ENCODE data around the gene PTPN11. TPM values are rescaled to one million over a fixed set of nuclear protein-coding genes. Genes with fewer than 3 reads are reported as not detected.
"Not testable (repeated sequence)": the region's sequence is repeated elsewhere in the genome, so short reads cannot be mapped to it uniquely, and the experiment has no call there.

Gene PTPN11
- total RNA-seq, 2 donors from 2014 or later: 61.0 to 61.3 TPM

DNA sequence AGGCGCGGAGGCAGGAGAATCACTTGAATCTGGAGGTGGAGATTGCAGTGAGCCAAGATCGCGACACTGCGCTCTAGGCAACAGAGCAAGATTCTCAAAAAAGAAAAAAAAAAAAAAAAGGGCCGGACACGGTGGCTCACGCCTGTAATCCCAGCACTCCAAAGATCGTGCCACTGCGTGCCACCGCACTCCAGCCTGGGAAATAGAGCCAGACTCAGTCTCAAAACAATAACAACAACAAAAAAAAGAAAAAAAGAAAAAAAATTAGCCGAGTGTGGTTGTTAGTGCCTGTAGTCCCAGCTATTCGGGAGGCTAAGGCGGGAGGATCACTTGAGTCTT lies 8.9 kb upstream of the PTPN11 start:
- peak overlapping the region in 1 of 2 donors; percentile 53 for H3K4me3 ChIP-seq
- 95% methylated on average over 14 of the region's 14 CpGs for WGBS

GRCh38 chr12:112413855-112414625 lies 4.7 kb upstream of the PTPN11 start:
- TF ChIP-seq POLR2A (IDR thresholded peaks at IDR 0.05) (no peak), POLR2AphosphoS5 (IDR thresholded peaks at IDR 0.05) (no peak)
- TF ChIP-seq, protein P1, sequence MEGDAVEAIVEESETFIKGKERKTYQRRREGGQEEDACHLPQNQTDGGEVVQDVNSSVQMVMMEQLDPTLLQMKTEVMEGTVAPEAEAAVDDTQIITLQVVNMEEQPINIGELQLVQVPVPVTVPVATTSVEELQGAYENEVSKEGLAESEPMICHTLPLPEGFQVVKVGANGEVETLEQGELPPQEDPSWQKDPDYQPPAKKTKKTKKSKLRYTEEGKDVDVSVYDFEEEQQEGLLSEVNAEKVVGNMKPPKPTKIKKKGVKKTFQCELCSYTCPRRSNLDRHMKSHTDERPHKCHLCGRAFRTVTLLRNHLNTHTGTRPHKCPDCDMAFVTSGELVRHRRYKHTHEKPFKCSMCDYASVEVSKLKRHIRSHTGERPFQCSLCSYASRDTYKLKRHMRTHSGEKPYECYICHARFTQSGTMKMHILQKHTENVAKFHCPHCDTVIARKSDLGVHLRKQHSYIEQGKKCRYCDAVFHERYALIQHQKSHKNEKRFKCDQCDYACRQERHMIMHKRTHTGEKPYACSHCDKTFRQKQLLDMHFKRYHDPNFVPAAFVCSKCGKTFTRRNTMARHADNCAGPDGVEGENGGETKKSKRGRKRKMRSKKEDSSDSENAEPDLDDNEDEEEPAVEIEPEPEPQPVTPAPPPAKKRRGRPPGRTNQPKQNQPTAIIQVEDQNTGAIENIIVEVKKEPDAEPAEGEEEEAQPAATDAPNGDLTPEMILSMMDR (IDR thresholded peaks at IDR 0.05): no peak
- Histone ChIP-seq H3K36me3 (no peaks in the 10 kb centered on the region), H3K27ac (no peak overlapping the region), H3K9me3 (no peaks in the 10 kb centered on the region), H3K4me3 (no peak overlapping the region), H3K4me1 (replicated peaks) (no peaks in the 10 kb centered on the region), H3K27me3 (replicated peaks; ENCODE audit: insufficient read depth) (no peaks in the 10 kb centered on the region)
- intact Hi-C loops (cut with DNase I): no loop called here
- no peak for DNase-seq (ENCODE audit: low spot score)
- WGBS: 65% methylated on average over 2 of the region's 2 CpGs

More for the DNA sequence above, 8.9 kb upstream of the PTPN11 start:
- H3K9me3 ChIP-seq: no peaks in the 10 kb centered on the region
- DNase-seq (ENCODE audit: low spot score): no peak
- TF ChIP-seq, protein P1 (IDR thresholded peaks at IDR 0.05): no peak
- TF ChIP-seq POLR2AphosphoS5 (IDR thresholded peaks at IDR 0.05) (no peak), POLR2A (IDR thresholded peaks at IDR 0.05) (no peak)
- H3K36me3 ChIP-seq: peaks cover 4 to 15% of the 10 kb centered on the region in 2 donors
- no peaks in the 10 kb centered on the region for H3K4me1 ChIP-seq (replicated peaks)
- no peaks in the 10 kb centered on the region for H3K27me3 ChIP-seq (replicated peaks; ENCODE audit: insufficient read depth)
- H3K27ac ChIP-seq: no peak overlapping the region
- intact Hi-C loops (cut with DNase I): no loop called here

DNA sequence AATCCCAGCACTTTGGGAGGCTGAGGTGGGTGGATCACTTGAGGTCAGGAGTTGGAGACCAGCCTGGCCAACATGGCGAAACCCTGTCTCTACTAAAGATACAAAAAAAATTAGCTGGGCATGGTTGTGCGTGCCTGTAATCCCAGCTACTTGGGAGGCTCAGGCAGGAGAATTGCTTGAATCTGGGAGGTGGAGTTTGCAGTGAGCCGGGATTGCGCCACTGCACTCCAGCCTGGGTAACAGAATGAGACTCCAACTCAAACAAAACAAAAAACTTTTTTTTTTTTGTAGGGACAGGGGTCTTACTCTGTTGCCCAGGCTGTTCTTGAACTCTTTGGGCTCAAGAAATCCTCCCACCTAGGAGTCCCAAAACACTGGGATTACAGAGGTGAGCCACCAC lies 3.3 kb upstream of the PTPN11 start:
- H3K4me1 ChIP-seq (replicated peaks); H3K27me3 ChIP-seq (replicated peaks; ENCODE audit: insufficient read depth); H3K27ac ChIP-seq; H3K4me3 ChIP-seq; DNase-seq (ENCODE audit: low spot score); H3K9me3 ChIP-seq; intact Hi-C loops (cut with DNase I); H3K36me3 ChIP-seq: not testable (repeated sequence)
- WGBS: 84% methylated on average over 4 of the region's 4 CpGs

GRCh38 chr12:112418273-112418607 lies 507 bp upstream of the PTPN11 start:
- no peaks in the 10 kb centered on the region for H3K4me1 ChIP-seq (replicated peaks)
- DNase-seq (ENCODE audit: low spot score): no peak
- TF ChIP-seq, protein P1 (IDR thresholded peaks at IDR 0.05): no peak
- no peak for TF ChIP-seq POLR2A (IDR thresholded peaks at IDR 0.05)
- no peak for TF ChIP-seq POLR2AphosphoS5 (IDR thresholded peaks at IDR 0.05)

DNA sequence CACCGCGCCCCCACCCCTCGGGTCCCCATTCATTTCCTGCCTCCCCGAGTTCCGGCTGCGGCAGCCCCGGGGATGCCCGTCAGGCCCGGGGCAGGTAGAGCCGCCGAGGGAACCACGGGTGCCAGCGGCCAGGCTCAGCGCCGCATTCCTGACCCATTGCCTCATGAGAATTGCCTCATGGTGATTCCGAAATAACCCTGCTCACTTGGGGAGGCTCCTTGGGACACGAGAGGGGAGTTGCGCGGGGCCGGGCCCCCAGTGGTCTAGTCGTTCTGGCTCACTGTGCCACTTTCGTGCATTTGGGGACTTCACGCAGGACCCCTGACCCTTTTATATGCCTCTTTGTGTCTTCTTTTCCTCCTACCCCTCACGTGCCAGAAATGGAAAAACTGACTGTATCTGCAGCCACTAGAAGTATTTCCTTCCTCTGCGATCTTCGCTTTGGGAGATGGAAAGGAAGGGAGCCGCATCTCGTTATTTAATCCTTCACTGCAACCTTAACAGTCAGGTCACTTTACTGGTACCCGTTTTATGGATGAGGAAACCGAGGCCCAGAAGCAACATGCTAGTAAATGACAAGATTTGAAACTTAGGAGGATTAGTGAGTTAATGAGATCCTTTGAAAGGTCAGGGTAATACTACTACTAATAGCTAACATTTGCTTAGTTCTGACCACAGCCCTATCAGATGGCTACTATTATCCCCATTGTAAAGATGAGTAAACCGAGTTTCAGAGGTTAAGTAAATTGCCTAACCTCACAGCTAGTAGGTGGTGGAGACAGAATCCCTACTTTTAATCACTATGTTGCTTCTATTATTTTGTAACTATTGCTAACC lies 768 bp downstream of the PTPN11 start:
- WGBS: 4% methylated on average over 31 of the region's 31 CpGs
- Histone ChIP-seq H3K36me3 (no peaks in the 10 kb centered on the region), H3K4me3 (peak overlapping the region; percentile 87 to 98), H3K27ac (peak overlapping the region; percentile 90 to 93), H3K27me3 (replicated peaks; ENCODE audit: insufficient read depth) (no peaks in the 10 kb centered on the region), H3K4me1 (replicated peaks) (no peaks in the 10 kb centered on the region), H3K9me3 (no peaks in the 10 kb centered on the region)
- intact Hi-C loops (cut with DNase I): no loop called here
- TF ChIP-seq, protein P1 (IDR thresholded peaks at IDR 0.05): no peak
- peak; percentile 19 for TF ChIP-seq POLR2AphosphoS5 (IDR thresholded peaks at IDR 0.05)
- peak; percentile 34 for DNase-seq (ENCODE audit: low spot score)

More at GRCh38 chr12:112418273-112418607, 507 bp upstream of the PTPN11 start:
- Histone ChIP-seq H3K36me3 (no peaks in the 10 kb centered on the region), H3K9me3 (no peaks in the 10 kb centered on the region), H3K27ac (peak overlapping the region; percentile 90 to 93), H3K27me3 (replicated peaks; ENCODE audit: insufficient read depth) (no peaks in the 10 kb centered on the region), H3K4me3 (peak overlapping the region; percentile 87 to 98)
- intact Hi-C loops (cut with DNase I): no loop called here
- WGBS: under 1% methylated on average over 18 of the region's 18 CpGs

Data from prostate gland (tissue), 2 donors.